Natural killer cell (primary cell): ENCODE results near the gene IGFLR1. TPM values are rescaled to one million over a fixed set of nuclear protein-coding genes. Genes with fewer than 3 reads are reported as not detected.
"Not testable (repeated sequence)": the region's sequence is repeated elsewhere in the genome, so short reads cannot be mapped to it uniquely, and the experiment has no call there.

Experiments used
- ATAC-seq, 3 donors: fragments of 150-1000 bp in 2 of 3; fragments of 200-7000 bp in 1 of 3; cut with Tn5 transposase; 1 replicate in 1 of 3; 2 replicates in 2 of 3; pipeline ENCODE4 v1.10.0; 2021; ENCODE audit warnings: mild to moderate bottlenecking in 2 of 3, moderate library complexity in 2 of 3
- DNase-seq, 2 donors: peaks; one replicate each; pipeline versions ENCODE4 v3.0.0 to v3.0.0-alpha.2; 2013 to 2021; ENCODE audit warnings: mixed read lengths in 1 of 2
- H3K27ac ChIP-seq: one replicate; pipeline ENCODE4 v1.5.1; 2013; ENCODE audit warnings: mild to moderate bottlenecking, low read length
- H3K27me3 ChIP-seq: one replicate; pipeline ENCODE4 v1.6.1; 2013; ENCODE audit warnings: low read length; ENCODE audit not compliant: control insufficient read depth, insufficient read depth
- H3K36me3 ChIP-seq: one replicate; pipeline ENCODE4 v1.6.1; 2013; ENCODE audit warnings: low read length; ENCODE audit not compliant: control insufficient read depth, insufficient read depth
- H3K4me1 ChIP-seq: one replicate; pipeline ENCODE4 v1.6.1; 2013; ENCODE audit warnings: low read length; ENCODE audit not compliant: control insufficient read depth, insufficient read depth
- H3K4me3 ChIP-seq: one replicate; pipeline ENCODE4 v1.5.1; 2013; ENCODE audit warnings: low read length
- H3K9me3 ChIP-seq: one replicate; pipeline ENCODE4 v1.6.1; 2013; ENCODE audit warnings: low read length; ENCODE audit not compliant: control insufficient read depth, insufficient read depth
- H3K27ac Mint-ChIP-seq, 2 donors: one replicate each; pipeline ENCODE4 v1.8.0; 2022; ENCODE audit warnings: mild to moderate bottlenecking in 2 of 2, mixed read lengths in 2 of 2, moderate library complexity in 1 of 2
- H3K27me3 Mint-ChIP-seq, 2 donors: one replicate each; pipeline ENCODE4 v1.8.0; 2022; ENCODE audit warnings: low read depth in 2 of 2, mixed read lengths in 2 of 2
- H3K36me3 Mint-ChIP-seq: one replicate; pipeline ENCODE4 v1.8.0; 2022; ENCODE audit warnings: mixed read lengths
- H3K4me1 Mint-ChIP-seq, 2 donors: one replicate each; pipeline ENCODE4 v1.8.0; 2022; ENCODE audit warnings: mixed read lengths in 2 of 2
- H3K4me3 Mint-ChIP-seq: one replicate; pipeline ENCODE4 v1.8.0; 2022; ENCODE audit warnings: mild to moderate bottlenecking, moderate library complexity, mixed read lengths
- H3K9me3 Mint-ChIP-seq, 2 donors: one replicate each; pipeline ENCODE4 v1.8.0; 2022; ENCODE audit warnings: mixed read lengths in 2 of 2
- WGBS: methylation state at CpG from one replicate; pipeline ENCODE4 v1.1.7; 2013; ENCODE audit warnings: missing lambda C conversion rate; ENCODE audit not compliant: insufficient coverage; 5-methylcytosine and 5-hydroxymethylcytosine counted together
- intact Hi-C: fragments of 100-400 bp; cut with micrococcal nuclease; formaldehyde crosslinking; loops from one replicate; pipeline ENCODE4 v1.14.2; 2022
- total RNA-seq, 4 donors: library from RNA; stranded (reverse); fragments of 120-200 nt in 1 of 4; gene quantifications; one replicate each; pipeline versions ENCODE4 v1.2.3 to v1.2.4, GENCODE V29; 2013 to 2022
- TF ChIP-seq, protein P1 (sequence below): fragments of 200-600 bp; IDR thresholded peaks from one replicate; pipeline ENCODE4 v1.8.0; 2022; ENCODE audit warnings: antibody characterized with exemption

IGFLR1 gene
- total RNA-seq, 3 donors from 2014 or later (not counting 1 experiment from before 2014, with no cell fraction given) = 57.7 to 75.6 (median 69.6) TPM

DNA sequence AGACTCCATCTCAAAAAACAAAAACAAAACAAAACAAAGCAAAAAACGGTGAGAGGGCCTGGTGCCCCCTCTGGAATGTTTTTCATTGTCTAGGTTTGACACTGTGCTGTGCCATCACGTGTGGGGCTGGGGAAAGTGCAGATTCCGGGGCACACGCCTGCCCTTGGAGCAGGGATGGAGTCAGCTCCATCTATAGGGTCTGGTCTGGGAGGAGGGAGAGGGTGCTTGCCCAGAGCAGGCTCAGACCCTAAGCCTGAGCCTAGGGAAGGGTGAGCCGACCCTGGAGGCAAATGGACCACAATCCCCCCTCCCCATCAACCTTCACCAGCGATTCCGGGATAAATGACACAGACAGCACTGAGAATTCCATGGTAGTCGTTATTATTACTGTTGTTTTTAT, 48.8 kb downstream of the IGFLR1 start:
- ATAC-seq (peak in 1 of 3 donors; percentile 9), DNase-seq (no peak)
- Mint-ChIP-seq H3K36me3 (no peaks in the 10 kb centered on the region), H3K4me3 (no peak overlapping the region), H3K9me3 (no peaks in the 10 kb centered on the region), H3K27ac (no peak overlapping the region), H3K27me3 (no peaks in the 10 kb centered on the region), H3K4me1 (no peaks in the 10 kb centered on the region)
- H3K27me3 ChIP-seq = no peaks in the 10 kb centered on the region
- intact Hi-C loops = loop anchor here (1.0 to 2.0 kb wide), 3 partner anchors 24 to 238 kb away; no protein-coding TSS in a partner anchor
- no peaks in the 10 kb centered on the region for H3K4me1 ChIP-seq
- H3K27ac ChIP-seq = no peak overlapping the region
- H3K9me3 ChIP-seq = no peaks in the 10 kb centered on the region
- no peaks in the 10 kb centered on the region for H3K36me3 ChIP-seq
- WGBS = 17% methylated on average over 6 of the region's 8 CpGs
- TF ChIP-seq, protein P1, sequence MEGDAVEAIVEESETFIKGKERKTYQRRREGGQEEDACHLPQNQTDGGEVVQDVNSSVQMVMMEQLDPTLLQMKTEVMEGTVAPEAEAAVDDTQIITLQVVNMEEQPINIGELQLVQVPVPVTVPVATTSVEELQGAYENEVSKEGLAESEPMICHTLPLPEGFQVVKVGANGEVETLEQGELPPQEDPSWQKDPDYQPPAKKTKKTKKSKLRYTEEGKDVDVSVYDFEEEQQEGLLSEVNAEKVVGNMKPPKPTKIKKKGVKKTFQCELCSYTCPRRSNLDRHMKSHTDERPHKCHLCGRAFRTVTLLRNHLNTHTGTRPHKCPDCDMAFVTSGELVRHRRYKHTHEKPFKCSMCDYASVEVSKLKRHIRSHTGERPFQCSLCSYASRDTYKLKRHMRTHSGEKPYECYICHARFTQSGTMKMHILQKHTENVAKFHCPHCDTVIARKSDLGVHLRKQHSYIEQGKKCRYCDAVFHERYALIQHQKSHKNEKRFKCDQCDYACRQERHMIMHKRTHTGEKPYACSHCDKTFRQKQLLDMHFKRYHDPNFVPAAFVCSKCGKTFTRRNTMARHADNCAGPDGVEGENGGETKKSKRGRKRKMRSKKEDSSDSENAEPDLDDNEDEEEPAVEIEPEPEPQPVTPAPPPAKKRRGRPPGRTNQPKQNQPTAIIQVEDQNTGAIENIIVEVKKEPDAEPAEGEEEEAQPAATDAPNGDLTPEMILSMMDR = no peak
- no peak overlapping the region for H3K4me3 ChIP-seq

DNA sequence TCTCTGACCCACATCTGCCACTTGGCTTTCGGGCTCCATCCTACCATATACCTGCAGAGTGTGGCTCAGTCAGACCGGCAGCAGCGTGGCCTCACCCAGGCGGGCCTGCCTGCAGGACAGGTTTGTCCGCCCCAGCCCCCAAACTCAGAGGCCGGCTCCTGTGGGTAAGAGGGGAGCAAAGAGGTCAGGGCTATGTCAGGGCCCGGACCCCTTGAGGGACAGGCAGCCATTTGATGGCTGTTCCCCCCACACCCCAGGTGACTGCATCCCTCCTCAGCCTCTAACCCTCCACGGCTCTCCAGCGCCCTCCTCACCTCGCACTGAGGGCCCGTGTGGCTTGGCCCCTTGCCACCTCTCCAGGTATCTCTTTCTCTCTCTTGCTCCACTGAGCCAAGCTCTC, 50.2 kb downstream of the IGFLR1 start:
- DNase-seq (no peak), ATAC-seq (no peak)
- intact Hi-C loops = loop anchor here (2.0 kb wide), 1 partner anchor 129 kb away; no protein-coding TSS in a partner anchor
- Mint-ChIP-seq H3K4me1 (no peaks in the 10 kb centered on the region), H3K36me3 (no peaks in the 10 kb centered on the region), H3K9me3 (no peaks in the 10 kb centered on the region), H3K27ac (no peak overlapping the region), H3K27me3 (no peaks in the 10 kb centered on the region), H3K4me3 (no peak overlapping the region)
- Histone ChIP-seq H3K4me3 (no peak overlapping the region), H3K36me3 (no peaks in the 10 kb centered on the region), H3K4me1 (no peaks in the 10 kb centered on the region), H3K27me3 (no peaks in the 10 kb centered on the region), H3K9me3 (no peaks in the 10 kb centered on the region), H3K27ac (no peak overlapping the region)
- TF ChIP-seq, protein P1 = no peak
- WGBS = 87% methylated on average over 10 of the region's 11 CpGs

DNA sequence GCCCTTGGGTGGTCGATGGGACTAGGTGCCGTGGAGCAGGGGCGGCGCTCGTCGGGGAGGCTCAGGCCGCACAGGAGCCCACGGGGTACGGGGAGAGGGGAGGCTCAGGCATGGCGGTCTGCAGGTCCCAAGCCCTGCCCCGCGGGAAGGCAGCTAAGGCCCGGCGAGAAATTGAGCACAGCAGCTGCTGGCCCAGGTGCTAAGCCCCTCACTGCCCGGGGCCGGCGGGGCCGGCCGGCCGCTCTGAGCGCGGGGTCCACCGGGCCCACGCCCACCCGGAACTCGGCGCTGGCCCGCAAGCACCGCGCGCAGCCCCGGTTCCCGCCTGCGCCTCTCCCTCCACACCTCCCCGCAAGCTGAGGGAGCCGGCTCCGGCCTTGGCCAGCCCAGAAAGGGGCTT, 51.1 kb downstream of the IGFLR1 start:
- H3K27ac Mint-ChIP-seq, H3K27ac ChIP-seq, H3K4me1 Mint-ChIP-seq, H3K36me3 Mint-ChIP-seq, H3K9me3 ChIP-seq, H3K4me3 Mint-ChIP-seq, H3K9me3 Mint-ChIP-seq, ATAC-seq, H3K27me3 ChIP-seq, DNase-seq, H3K36me3 ChIP-seq, H3K4me1 ChIP-seq, intact Hi-C loops, H3K27me3 Mint-ChIP-seq, H3K4me3 ChIP-seq: not testable (repeated sequence)
- 92% methylated on average over 37 of the region's 37 CpGs for WGBS

DNA sequence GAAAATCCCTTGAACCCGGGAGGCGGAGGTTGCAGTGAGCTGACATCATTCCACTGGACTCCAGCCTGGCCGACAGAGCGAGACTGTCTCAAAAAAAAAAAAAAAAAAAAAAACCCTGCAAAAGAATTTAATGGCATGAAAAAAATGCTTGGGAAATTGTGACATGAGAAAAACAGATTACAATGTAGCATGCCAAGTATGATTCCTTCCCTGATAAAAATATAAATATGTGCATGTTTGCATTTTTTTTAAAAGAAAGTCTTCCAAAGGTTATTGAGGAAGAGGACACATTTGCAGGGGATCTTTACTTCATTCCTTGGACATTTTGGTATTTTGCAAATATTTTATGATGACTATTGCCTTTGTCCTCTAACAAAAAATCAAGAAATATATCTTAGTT, 52.4 kb downstream of the IGFLR1 start:
- TF ChIP-seq, protein P1 = no peak
- ATAC-seq (no peak), DNase-seq (no peak)
- H3K27ac ChIP-seq = no peak overlapping the region
- no peak overlapping the region for H3K4me3 ChIP-seq
- no peaks in the 10 kb centered on the region for H3K36me3 ChIP-seq
- H3K36me3 Mint-ChIP-seq = no peaks in the 10 kb centered on the region
- no peaks in the 10 kb centered on the region for H3K4me1 Mint-ChIP-seq
- 100% methylated on average over 2 of the region's 4 CpGs for WGBS
- H3K27me3 ChIP-seq = no peaks in the 10 kb centered on the region
- no peaks in the 10 kb centered on the region for H3K27me3 Mint-ChIP-seq
- H3K27ac Mint-ChIP-seq = no peak overlapping the region
- no peaks in the 10 kb centered on the region for H3K9me3 Mint-ChIP-seq
- H3K9me3 ChIP-seq = no peaks in the 10 kb centered on the region
- H3K4me3 Mint-ChIP-seq = no peak overlapping the region
- intact Hi-C loops = no loop called here
- H3K4me1 ChIP-seq = no peaks in the 10 kb centered on the region

Other genes starting within 250 kb of the IGFLR1 start
- gene DMKN, start 228.8 kb downstream of the IGFLR1 start, total RNA-seq = 10 to 100 TPM; 10.7 to 15.3 (median 11.3) TPM
- not detected for gene SBSN, start 214.1 kb downstream of the IGFLR1 start, total RNA-seq
- not detected for gene GAPDHS, start 209.0 kb downstream of the IGFLR1 start, total RNA-seq
- 10 to 100 TPM; 30.6 to 37.9 (median 31.2) TPM for gene TMEM147, start 196.8 kb downstream of the IGFLR1 start, total RNA-seq
- not detected for gene ATP4A, start 178.8 kb downstream of the IGFLR1 start, total RNA-seq
- not detected for gene PMIS2, start 156.3 kb downstream of the IGFLR1 start, total RNA-seq
- gene HAUS5, start 129.7 kb downstream of the IGFLR1 start, total RNA-seq = 10 to 100 TPM; 17.5 to 26.4 (median 21.6) TPM
- gene RBM42, start 113.4 kb downstream of the IGFLR1 start, total RNA-seq = 10 to 100 TPM; 51.6 to 61.7 (median 58.2) TPM
- gene ETV2, start 100.7 kb downstream of the IGFLR1 start, total RNA-seq = 1 to 10 TPM in 1 of 3 donors, under 1 TPM in 2; 0.48 to 2.0 (median 0.87) TPM
- gene COX6B1, start 94.1 kb downstream of the IGFLR1 start, total RNA-seq = 100 to 1,000 TPM; 213 to 247 (median 215) TPM
- gene UPK1A, start 75.9 kb downstream of the IGFLR1 start, total RNA-seq = not detected
- 1 to 10 TPM in 1 of 3 donors, under 1 TPM in 2; 0.27 to 1.8 (median 0.35) TPM for gene ZBTB32, start 37.9 kb downstream of the IGFLR1 start, total RNA-seq
- gene KMT2B, start 24.4 kb downstream of the IGFLR1 start, total RNA-seq = 10 to 100 TPM; 60.8 to 70.9 (median 70.7) TPM
- gene U2AF1L4, start 3.0 kb upstream of the IGFLR1 start, total RNA-seq = 10 to 100 TPM; 63.7 to 78.2 (median 73.0) TPM
- 10 to 100 TPM; 38.5 to 45.0 (median 41.0) TPM for gene PSENEN, start 3.2 kb upstream of the IGFLR1 start, total RNA-seq
- 10 to 100 TPM; 16.7 to 22.1 (median 18.2) TPM for gene LIN37, start 6.1 kb upstream of the IGFLR1 start, total RNA-seq
- gene HSPB6, start 14.6 kb upstream of the IGFLR1 start, total RNA-seq = not detected
- gene PROSER3, start 15.7 kb upstream of the IGFLR1 start, total RNA-seq = 10 to 100 TPM; 33.1 to 40.2 (median 35.9) TPM
- 10 to 100 TPM; 34.4 to 39.3 (median 37.5) TPM for gene ARHGAP33, start 33.1 kb upstream of the IGFLR1 start, total RNA-seq
- gene PRODH2, start 70.4 kb upstream of the IGFLR1 start, total RNA-seq = not detected
- under 1 TPM in 1 of 3 donors, not detected in 2; 0.93 TPM for gene NPHS1, start 110.1 kb upstream of the IGFLR1 start, total RNA-seq
- under 1 TPM in 1 of 3 donors, not detected in 2; 0.27 TPM for gene KIRREL2, start 114.5 kb upstream of the IGFLR1 start, total RNA-seq
- gene APLP1, start 126.1 kb upstream of the IGFLR1 start, total RNA-seq = not detected
- 100 to 1,000 TPM in 2 of 3 donors, 10 to 100 TPM in 1; 90.1 to 220 (median 101) TPM for gene NFKBID, start 158.1 kb upstream of the IGFLR1 start, total RNA-seq
- gene HCST, start 160.1 kb upstream of the IGFLR1 start, total RNA-seq = 100 to 1,000 TPM; 281 to 307 (median 296) TPM
- 100 to 1,000 TPM; 439 to 494 (median 469) TPM for gene TYROBP, start 165.8 kb upstream of the IGFLR1 start, total RNA-seq
- gene LRFN3, start 193.9 kb upstream of the IGFLR1 start, total RNA-seq = 1 to 10 TPM; 2.6 to 9.3 (median 3.2) TPM